ENCODE measurements around the gene CLCN5. TPM values are rescaled to one million over a fixed set of nuclear protein-coding genes. Genes with fewer than 3 reads are reported as not detected.

CLCN5 gene
- total RNA-seq, 1 experiment from 2014 or later, result 3.0 TPM

DNA sequence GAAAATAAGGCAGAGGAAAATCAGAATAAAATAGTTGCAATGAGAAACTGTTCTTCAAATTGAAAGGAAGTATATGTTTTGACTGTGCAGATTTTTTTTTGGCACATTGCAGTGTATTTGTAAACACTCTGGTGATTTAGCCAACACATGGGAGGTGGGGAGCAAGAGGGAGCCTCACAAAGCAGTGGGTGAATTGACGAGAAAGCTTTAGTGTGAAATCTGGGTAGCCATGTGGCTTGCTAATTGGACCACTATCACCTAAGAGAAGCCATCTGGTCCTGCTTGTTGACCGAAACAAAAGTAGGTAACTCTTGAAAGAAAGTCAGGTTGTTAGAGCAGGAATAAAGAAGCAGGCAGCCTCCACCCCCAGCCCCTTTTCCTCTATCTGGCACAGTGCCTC lies 10.4 kb downstream of the CLCN5 start:
- DNase-seq (ENCODE audit: low read depth), result no peak

DNA sequence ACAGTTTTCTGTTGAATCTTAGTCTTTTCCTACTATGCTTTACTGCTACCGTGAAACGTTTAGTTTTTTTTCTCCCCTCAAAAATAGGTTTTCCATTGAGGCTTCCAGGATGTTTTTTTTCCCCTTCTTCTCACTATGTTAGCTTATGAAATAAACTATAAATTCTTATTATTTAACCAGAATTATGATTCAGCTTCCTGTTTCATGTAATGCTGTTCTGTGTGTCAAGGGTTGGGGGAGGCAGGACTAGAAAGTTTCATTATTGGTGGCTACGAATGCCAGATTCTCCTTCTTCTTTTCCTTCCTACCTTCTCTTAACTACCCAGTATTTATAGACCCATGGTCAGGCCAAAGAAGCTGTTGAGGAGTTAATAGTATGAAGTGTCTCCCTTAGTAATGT lies 11.8 kb downstream of the CLCN5 start:
- no peak for DNase-seq (ENCODE audit: low read depth)

DNA sequence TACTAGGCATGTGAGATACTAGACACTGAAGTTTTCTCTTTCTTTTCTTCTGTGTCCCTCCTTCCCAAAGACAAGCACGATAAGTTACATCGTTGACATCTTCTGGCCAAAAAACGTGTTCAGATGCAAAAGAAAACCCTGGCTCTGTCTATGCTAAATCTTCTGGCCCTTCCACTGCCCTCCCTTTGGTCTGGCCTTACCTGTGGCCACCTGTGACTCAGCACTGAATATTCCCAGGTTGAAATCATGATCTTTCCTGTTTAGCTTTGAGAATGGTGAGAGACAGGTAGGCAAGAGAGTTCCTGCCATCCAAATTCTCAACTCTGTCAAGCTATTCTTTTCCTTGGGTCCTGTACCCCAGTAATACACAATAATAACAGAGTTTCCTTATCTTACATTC lies 12.3 kb downstream of the CLCN5 start:
- no peak for DNase-seq (ENCODE audit: low read depth)

DNA sequence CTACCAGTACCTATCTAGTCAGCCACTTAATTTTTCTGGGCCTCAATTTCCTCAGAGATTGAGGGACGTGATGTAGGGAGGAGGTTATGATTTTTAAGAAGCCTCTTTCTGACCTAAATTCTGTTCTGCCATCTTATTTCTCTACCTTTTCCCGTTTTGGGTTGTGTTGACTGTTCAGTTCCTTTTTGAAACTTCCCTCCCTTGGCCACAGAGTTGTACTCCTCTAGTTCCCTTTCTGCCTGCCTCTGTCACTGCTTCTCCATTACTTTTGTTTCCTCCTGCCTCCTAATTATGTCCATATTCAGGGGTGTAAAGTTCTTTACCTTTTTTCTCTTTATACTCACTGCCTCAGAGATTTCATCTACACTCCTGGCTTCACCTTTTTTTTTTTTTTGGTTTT lies 25.4 kb downstream of the CLCN5 start:
- no peak for DNase-seq (ENCODE audit: low read depth)

DNA sequence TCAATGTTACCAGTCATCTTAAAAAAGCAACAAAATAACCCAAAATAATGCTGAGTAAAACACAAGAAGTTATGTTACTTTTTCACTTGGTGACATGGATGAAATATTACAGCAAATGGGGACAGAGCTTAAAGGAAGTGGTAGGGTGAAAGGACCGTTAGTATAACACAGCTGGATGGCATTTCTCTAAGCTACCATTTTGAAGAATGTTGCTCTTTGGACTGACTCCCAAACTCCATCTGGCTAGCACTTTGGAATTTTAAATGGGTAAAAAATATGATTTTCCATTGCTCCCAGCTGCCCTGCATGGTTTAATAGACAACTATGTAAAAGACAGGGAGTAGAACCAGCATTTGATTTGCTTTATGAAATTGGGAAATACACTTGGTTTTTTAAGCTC lies 27.6 kb downstream of the CLCN5 start:
- DNase-seq (ENCODE audit: low read depth), result no peak

DNA sequence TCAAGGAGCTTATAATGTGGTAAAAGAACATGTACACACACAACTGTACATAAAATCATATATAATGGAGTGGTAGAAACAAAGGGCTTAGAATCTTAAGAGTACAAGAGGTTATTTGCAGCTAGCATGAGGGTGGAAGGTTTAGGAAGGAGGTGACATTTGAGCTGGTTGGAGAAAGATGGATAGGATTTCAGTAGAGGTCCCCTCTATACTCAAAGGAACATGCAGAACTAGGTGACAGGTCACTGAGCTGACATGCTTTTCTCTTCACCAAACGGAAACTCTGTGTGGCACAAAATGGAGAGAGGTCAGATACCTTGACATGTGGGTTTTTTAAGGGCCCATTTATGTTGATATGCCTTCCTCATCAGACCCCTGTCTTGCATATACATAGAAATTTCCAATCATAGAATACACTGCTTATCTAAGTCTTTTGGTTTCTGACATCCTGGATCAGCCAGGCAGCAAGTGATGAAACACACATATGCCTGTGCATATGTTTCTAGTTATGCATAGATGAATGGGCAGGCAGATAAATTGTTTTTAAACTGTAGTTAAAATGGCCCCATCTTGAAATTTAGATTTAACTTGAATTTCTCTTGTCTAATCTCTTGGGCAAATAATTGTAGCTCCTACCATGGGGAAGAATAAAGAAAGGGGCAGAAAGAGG lies 29.3 kb downstream of the CLCN5 start:
- DNase-seq (ENCODE audit: low read depth), result no peak

DNA sequence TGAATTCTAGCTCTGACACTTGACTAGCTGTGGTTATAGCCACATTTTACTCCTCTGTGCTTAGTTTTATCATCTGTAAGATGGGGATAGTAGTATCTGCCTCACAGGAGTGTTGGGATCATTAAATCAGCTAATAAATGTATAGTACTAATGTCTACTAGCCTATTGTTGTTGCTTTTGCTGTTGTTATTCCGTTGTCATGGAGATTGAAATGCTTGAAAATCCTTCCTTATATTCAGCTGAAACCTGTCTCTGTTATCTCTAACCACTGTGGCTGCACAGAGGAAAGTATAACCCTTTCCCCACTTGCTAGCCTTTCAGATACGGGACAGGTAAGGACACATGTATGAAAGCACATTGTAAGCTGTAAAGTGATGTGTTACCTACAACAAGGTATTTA lies 33.9 kb downstream of the CLCN5 start:
- DNase-seq (ENCODE audit: low read depth), result no peak

DNA sequence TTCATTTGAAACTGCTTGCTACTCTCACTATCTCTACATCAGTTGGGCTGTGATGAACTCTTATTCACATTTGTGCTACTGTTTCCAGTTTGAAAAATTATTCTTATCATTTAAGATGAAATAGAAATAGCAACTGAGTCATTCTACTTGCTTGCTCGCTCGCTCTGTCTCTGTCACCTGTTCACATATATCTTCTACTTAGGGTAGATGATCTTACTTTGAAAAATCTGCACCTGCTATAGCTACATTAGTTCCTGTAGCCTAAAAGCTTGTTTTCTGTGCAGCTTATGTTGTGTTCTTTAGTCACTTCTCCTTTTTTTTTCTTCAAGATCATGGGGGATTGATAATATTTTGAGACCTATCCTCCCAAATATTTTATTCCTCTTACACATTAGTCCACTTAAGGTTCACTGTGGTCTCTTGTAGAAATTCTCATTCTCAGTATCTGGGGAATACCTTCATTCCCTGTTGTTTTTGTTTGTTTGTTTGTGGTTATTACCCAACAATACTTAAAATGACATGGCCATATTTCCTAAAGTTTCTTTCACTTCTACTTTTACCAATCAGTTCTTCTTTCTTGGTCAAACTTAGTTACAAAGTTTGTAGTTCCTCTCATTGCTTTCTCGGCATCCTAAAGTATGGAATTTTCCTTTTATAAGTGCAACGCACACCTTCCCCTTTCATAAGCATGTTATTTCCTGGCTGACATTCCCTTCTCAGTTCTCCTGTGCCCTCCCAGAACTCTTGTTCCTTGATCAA lies 36.5 kb downstream of the CLCN5 start:
- no peak for DNase-seq (ENCODE audit: low read depth)

DNA sequence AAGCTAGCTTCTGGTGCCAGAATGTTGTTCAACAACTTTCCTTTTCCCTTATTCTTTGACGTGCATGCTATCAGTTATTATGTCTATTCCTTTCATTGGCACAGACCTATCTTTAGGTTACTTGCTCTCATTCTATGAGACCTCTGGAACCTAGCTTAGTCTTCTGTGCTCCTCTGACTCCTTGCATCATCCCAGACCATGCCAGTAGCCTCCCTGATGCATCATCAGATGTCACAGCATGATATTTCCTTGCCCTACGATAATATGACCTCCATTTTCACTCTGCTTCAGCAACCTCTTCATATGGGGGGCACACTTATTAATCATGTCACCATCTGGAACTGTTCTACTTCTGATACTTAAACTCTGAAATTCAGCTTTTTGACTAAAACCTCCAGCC lies 37.2 kb downstream of the CLCN5 start:
- no peak for DNase-seq (ENCODE audit: low read depth)

DNA sequence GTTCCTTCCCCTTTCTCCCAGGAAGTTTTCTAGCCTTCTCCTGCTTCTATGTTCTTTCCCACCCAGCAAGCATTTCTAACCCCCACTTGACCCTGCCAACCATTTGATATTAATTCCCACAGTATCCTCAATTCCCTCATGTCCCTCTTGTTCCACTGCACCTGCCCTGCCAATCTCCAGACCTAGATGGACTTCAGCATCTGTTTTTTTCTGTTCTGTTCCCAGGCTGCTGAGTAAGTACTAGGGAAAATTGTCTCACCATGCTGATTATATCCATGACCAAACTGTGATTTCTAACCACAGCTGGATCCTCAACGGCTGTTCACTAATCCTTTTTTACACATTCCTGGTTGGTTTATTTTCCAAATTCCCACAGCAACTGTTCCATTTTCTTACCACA lies 37.7 kb downstream of the CLCN5 start:
- DNase-seq (ENCODE audit: low read depth), result no peak

DNA sequence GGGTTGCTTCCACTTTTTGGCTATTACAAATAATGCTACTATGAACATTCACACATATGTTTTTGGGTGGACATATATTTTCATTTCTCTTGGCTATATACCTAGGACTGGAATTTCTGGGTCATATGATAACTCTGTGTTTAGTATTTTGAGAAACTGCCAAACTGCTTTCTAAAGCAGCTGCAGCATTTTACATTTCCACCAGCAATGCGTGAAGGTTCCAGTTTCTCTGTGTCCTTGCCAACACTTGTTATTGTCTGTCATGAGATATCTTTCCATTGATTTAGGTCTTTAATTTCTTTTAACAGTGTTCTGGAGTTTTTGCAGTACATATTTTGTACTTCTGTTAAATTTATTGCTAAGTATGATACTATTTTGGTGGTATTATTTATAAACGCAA lies 48.3 kb downstream of the CLCN5 start:
- no peak for DNase-seq (ENCODE audit: low read depth)

DNA sequence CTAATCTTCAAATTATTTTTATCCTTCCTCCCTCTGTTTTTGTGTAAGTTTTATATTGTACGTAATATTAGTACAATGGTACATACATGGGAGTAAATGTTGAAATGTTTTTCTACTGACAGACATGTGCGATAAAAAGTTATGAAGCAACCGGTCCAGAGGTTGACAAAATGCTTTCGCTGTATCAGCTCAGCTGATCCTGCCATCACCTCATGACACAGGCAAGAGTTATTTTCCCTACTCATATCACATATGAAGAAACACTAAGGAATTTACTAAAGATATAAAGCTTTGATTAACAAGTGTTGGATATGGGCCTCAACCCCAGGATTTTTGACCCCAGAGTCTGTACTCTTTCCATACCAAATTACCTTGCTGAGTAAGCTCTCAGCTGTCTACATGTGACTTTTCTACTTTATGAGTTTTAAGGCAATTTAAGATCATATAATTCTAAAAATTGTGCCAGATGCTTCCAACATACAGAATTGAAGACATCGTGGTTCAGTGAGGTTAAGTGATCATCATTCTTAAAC lies 50.0 kb downstream of the CLCN5 start:
- DNase-seq (ENCODE audit: low read depth), result no peak

DNA sequence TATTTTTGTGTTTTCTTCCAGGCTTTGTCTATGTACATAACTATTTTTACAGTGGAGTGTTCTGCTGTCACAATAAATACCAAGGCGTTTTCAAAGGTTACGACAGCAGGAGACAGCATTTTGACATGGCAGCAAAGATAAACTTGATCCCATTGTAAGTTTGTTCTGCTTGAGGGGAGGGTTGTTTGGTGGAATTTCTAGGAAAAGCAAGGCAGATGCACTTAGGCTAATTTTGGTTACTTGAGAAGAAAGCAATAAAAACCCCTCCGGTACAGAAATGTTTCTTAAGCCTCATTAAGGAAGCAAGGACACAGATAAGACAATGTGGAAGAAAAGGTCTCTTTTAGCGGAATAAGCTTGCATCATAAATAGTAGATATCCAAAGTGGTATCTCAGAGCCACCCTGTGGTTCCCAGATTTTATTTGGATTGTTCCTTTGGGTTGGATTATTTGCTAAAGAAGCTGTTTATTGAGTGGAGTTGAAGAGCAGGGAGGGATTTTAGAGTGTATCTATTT lies 54.3 kb downstream of the CLCN5 start:
- DNase-seq (ENCODE audit: low read depth), result no peak

DNA sequence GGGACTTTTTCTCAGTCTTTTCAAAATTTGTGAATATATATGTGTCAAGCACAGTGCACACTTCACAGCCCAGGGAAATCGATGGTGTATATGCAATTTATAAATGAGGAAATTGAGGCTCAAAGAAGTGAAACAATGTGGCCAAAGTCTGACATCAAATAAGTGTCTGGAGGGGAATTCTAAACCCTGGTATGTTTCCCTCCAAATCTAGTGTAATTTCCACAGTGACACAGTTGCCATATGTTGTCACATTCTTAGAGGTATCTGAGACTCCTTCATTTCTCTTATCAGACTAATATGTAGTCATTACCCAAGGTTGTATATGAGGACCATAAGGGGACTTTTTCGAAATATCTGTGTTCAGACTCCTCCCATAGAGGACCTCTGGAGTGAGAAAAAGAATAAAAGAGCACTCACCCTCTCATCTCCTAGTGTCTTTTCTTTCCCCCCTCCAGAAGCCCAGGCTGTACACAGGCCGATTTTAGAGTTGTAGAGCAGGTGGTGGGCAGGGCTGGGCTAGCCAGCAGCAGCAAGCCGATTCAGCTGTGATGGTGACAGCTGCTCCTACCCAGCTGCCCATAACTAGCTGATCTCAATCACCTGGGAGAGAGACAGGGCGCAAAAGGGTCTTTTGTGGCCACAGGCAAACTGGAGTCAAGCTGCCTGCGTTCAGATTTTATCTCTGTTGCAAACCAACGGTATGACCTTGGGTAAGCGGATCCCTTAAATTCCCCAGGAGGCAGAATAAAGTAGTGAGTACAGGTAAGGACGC lies 55.1 kb downstream of the CLCN5 start:
- no peak for DNase-seq (ENCODE audit: low read depth)

DNA sequence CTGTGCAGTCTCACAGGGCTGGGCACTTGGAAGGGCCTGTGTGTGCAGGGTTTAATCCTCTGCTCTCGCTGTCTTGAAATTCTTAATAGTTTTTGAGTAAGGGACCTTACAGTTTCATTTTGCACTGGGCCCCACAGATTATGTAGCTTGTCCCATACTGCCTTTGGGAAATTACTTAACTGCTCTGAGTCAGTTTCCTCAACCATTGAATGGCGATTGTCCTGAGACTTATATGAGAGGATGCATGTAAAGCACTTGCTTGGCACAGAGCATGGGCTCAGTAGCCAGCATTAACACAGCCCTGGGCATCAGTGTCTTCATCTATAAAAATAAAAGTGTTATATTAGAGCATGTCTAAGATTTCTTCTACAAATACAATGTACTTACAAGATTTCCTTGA lies 55.8 kb downstream of the CLCN5 start:
- DNase-seq (ENCODE audit: low read depth), result no peak

DNA sequence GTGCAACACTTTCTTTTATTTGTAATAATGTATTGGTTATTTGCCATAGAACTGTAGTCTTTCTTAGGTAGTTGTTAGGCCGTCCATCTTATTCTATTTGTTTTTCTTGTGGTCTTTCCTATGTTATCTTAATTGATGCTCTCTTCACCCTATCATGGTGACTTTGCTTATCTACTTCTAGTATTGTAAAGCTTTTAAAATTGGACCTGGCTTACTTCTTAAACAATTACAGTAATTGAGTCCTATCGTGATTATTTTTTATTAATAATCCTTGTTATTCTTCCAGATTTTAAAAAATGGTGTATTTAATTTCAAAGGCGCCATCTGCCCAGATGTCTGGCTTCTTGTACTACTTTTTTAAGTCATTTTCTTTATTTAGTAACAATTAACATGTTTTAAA lies 63.7 kb downstream of the CLCN5 start:
- no peak for DNase-seq (ENCODE audit: low read depth)

DNA sequence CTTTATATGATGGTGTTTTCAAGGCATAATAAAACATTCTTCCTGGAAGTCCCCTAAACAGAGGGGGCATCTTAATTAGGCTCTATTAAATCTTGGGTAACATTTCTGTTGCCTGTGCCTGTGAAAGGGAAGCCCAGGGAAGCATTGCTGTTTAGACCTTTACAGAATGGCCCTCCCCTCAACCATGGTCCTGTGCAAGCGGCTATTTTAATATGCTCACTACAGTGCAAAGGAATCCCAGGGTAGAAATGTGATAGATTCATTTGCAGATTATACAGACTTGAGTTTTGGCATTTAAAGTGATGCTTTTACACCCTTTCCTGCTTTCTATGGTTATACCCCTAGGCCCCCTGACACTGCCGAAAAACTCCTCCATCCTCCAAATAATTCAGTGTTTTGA lies 65.3 kb downstream of the CLCN5 start:
- no peak for DNase-seq (ENCODE audit: low read depth)

DNA sequence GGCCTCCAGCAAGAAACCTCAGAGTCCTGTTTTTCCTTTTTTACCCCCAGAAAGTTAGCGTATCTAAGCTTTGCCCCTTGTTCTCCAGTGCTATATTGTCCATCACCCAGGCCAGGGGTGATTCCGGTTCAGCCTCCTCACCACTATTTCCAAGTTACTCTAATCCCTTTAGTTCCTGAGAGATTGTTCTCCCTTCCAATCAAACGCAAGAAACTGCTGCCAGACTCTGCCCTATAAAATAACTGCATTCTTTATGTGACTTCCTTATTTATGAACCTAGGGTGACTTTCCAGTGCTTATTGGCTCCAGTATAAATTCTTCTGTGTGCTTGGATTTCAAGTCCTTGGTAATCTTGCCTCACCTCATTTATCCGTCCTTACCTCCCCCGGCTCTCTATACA lies 65.7 kb downstream of the CLCN5 start:
- DNase-seq (ENCODE audit: low read depth), result no peak

DNA sequence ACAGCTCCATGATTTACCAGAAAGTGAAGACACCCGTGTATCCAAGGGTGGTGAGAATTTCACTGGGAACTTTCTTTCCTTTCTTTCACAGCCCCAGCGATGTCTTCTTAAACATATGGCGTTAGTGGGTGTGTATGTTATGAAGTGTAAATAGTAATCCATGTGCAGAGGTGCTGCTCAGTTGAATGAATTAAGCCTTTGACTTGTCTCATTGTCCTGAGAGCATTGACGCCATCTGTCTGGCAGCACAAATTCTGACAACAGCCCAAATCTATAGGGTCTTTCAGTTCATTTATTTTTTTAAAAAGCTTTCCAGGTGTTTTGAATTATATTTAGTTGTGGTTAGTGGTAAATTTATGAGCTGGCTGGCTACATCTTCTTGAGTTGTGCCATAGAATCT lies 69.4 kb downstream of the CLCN5 start:
- DNase-seq (ENCODE audit: low read depth), result no peak

DNA sequence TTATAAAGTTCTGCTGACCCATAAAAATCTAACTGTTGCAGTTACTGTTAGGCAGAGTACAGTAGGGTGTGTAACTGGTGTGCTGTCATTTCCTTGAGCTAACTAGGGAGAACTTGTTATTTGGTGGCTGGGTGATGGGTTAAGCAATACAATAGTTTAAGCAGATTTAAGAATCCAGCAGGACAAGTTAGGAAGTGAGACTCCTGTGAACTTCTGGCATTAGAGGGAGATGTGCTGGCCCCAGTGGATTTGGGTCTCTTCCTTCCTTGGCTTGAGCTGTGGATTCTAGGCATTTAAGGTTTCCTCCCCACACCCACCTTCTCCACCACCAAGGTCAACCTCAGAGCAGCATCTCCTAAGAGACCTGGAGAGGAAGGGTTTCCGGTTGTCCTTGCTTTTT lies 70.5 kb downstream of the CLCN5 start:
- DNase-seq (ENCODE audit: low read depth), result no peak

DNA sequence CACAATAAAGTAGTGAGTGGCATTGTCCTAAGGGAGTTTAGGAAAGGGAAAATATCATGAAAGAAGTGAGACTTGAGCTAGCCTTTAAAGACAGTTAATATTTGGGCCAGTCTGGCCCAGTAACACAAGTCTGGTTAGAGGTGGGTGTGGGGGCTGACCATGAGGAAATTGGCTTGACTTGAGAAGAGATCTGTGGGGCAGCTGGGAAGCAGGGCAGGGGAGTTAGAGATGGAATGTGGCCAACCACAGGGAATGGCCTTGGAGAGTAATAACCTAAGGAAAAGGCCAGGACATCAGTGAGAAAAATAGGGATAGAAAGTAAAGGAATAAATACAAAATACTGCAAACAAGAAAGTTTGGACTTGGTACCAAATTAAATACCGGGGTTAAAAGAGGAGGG lies 71.3 kb downstream of the CLCN5 start:
- DNase-seq (ENCODE audit: low read depth), result no peak

DNA sequence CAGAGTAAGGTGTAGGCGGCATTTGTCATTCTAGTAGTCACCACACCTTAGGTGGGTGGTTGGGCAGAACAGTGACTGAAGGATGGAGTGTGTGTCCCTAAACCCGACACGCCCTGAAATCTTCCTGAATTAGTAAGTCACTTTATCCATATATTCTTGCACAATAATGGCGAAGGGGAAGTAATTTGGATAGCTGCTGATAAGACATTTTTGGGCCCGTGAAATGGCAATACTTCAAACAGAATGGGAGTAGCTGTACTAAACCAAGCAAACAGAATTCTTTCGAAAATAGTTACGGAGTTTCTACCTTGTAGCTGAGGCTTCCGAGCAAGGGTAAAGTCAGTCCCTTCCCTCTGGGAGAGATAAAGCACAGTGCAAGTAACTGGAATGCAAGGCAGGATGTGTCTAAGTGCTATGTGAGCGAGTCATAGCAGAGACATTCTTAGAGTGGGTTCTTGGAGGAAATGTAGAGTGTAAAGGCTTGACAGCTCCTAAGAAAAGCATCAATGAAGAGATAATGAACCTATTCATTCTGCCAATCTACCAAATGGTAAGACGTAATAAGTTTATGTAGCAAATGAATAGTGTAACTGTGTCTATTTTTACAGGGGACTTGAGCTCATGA lies 72.8 kb downstream of the CLCN5 start:
- DNase-seq (ENCODE audit: low read depth), result peak; percentile 65

Data from M059J (cell line).